GM19395 (cell line): ENCODE measurements around the gene PARP8.
"Not testable (repeated sequence)": the region's sequence is repeated elsewhere in the genome, so short reads cannot be mapped to it uniquely, and the experiment has no call there.

Experiments
- ATAC-seq: cut with Tn5 transposase; IDR thresholded peaks from one replicate; pipeline ENCODE4 v1.9.1; 2021; ENCODE audit warnings: mild to moderate bottlenecking, moderate library complexity; ENCODE audit not compliant: unreplicated experiment

Gene PARP8, protein sequence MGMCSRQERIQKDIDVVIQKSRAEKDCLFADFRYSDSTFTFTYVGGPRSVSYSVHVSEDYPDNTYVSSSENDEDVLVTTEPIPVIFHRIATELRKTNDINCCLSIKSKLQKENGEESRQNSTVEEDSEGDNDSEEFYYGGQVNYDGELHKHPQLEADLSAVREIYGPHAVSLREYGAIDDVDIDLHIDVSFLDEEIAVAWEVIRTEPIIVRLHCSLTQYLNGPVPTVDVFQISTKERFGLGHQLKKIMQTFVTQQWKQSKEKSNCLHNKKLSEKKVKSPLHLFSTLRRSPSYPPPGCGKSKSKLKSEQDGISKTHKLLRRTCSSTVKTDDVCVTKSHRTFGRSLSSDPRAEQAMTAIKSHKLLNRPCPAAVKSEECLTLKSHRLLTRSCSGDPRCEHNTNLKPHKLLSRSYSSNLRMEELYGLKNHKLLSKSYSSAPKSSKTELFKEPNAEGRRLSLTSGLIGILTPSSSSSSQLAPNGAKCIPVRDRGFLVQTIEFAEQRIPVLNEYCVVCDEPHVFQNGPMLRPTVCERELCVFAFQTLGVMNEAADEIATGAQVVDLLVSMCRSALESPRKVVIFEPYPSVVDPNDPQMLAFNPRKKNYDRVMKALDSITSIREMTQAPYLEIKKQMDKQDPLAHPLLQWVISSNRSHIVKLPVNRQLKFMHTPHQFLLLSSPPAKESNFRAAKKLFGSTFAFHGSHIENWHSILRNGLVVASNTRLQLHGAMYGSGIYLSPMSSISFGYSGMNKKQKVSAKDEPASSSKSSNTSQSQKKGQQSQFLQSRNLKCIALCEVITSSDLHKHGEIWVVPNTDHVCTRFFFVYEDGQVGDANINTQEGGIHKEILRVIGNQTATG

DNA sequence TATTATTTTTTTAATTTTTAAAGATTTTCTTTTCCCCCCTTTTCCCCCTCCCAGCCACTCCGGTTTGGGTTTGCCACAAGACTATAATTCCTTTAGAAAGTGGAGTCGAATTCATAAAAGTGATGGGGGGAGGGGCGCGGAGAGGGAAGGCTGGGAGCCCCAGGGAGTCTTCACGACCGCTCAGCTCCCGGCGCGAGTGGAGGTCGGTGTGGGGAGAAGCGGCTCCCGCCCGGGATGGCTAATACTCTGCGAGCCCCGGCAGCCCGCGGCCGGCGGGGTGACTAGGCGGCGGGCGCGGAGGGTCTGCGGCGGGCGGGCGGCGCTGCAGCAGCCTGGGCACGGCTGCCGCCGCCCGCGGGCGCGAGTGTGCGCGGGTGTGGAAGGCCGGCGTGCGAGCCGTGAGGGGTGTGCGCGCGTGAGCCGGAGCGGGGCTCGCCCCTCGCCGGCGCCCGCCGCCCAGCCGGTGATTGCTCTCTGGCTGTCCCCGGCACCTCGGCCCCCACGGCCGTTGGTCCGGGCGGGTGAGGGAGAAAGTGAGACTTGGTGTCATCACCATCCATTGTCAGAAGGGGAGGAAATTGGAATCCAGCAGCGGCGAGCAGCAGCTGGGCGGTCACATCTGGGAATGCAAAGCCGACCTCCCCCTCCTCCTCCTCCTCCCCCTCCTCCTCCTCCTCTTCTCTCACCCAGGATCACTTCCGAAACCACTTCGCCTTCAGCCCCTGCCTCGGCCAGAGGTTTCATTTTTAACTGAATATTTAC lies at the start of gene PARP8:
TSS of gene PARP8 (plus strand) at position 377 of the 762 bp plus-strand sequence. CDS start 459 bp downstream, outside the sequence.
- ATAC-seq = peak; percentile 41

DNA sequence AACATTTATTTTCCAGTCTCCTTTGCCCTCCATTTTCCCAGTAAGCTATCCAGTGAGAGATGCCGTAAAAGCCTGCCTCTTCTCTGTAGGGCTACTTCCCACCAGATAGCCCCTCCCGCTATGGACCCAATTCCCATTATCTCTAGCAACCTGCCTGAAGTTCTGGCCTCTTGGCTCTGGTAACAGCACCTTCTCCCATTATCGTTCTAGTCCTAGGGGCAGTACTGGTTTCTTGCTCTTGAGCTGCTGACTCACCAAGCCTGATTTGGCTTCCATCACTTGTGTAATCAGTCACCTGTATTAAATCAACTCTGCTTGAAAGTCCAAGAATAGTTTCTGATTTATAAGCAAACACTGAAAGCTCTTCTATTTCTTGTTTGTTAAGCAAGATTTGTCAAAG lies 42.8 kb upstream of the PARP8 start:
- ATAC-seq = no peak

DNA sequence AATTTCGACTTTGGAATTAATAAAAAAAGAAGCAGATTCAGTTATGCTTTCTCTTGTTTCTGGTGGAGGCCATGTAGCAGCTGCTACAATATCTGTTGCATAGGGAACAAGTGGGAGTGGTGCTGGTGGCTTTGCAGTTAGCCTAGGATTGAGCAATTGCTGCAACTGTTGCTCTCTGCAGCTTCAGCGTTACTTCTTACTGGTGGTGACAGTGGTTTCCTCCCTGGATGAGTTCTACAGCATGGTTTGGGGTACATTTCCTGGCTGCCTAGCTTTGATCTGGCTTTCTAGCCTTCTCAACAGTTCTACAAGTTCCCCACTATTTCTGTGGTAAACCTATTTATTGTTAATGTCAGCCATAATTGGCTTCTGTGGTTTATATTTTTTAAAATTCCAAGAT lies 31.6 kb upstream of the PARP8 start:
- not testable (repeated sequence) for ATAC-seq

DNA sequence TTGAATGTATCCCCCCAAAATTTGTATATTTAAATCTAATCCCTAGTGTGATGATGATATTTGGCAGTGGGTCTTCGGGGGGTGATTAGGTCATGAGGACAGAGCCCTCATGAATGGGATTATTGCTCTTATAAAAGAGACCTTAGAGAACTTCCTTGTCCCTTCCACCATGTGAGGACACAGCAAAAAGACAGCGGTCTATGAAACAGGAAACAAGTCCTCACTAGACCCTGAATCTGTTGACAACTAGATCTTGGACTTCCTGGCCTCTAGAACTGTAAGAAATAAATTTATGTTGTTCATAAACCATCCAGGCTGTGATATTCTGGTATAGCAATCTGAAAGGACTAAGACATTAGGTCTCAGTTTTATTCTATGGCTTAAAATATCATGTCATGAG lies 28.9 kb upstream of the PARP8 start:
- not testable (repeated sequence) for ATAC-seq

DNA sequence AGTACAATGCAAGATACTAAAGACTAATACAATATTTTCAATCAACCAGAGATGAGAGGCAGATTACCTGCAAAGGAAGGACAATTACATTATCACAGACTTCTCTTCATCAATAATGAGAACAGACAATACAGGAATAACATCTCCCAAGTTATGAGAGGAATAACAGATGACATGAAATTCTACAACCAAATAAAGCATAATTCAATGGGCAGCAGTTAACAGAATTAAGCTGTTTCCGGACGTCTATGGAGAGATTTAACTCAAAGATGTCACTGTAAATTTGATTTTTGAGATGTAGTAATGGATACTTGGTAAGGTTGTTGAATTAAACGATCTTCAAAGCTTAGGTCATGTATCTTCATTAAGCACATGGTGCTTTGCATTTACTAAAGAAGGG lies 19.8 kb upstream of the PARP8 start:
- ATAC-seq = no peak

DNA sequence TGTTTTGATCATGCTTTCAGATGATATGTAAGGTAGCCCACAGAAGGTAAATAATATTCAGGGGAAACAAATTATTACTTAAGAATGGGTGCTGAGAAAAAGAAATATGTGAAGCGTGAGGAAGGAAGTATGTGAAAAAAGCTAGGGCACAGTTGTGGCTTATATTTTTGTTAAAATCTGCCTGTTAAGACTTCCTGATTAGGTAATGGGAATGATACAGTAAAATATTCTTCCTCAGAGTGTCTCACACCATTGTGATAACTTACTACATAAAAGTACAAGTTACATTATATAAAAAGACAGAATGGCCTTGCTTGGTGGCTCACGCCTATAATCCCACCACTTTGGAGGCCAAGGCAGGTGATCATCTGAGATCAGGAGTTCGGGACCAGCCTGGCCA lies 18.7 kb upstream of the PARP8 start:
- ATAC-seq = no peak

DNA sequence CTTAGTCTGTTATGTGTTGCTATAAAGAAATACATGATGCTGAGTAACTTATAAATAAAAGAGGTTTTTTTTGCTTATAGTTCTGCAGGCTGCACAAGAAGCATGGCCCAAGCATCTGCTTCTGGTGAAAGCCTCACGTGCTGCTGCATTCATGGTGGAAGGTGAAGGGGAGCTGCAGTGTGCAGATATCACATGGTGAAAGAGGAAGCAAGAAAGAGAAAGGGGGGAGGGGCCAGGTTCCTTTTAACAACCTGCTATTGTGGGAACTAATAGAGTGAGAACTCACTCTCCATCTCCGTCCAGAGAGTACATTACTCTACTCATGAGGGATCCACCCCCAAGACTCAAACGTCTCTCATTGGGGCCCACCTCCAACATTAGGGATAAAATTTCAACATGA lies 12.5 kb upstream of the PARP8 start:
- peak; percentile 99 for ATAC-seq

DNA sequence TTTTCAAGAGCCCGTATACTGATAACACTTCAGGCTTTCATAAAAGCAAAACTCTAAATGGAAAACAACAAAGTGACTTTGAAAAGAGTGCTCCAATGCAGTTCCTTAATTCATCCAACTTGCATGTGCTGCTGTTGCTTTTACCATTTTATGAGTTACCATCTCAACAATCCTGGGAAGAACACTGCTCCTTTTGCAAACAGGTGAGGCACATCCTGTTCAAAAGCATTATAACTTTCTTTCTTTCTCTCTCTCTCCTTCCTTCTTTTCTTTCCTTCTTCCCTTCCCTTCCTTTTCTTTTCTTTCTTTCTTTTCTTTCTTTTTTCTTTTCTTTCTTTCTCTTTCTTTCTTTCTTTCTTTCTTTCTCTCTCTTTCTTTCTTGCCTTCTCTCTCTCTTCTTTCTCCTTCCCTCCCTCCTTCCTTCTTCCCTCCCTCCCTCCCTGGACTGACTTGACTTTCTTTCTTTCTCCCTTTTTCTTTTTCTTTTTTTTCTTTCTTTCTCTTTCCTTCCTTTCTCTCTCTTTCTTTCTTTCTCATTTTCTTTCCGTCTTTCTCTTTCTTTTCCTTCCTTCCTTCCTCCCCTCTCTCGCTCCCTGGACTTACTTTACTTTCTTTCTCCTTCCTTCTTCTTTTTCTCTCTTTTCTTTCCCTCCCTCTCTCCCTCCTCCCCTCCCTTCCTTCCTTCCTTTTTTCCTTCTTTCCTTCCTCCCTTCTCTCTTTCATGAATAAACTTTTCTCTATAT lies 11.2 kb upstream of the PARP8 start:
- ATAC-seq = no peak

DNA sequence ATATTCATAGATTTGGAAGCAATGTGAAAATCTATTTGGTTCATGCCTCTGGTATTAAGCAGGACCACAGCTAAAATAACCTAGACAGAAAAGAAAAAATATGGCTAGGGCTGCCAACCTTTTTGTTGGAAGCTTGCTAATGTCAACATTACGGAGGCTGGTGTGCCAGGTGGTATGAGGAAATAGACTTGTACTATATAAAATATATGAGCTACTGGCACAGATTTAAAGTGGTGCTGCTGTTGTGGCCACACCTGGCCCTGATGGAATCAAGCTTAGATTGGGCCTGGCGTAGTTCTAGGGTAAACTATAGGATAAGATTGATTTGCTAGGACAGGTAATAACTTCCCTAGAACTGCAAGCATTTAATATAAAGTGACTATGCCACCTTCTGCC lies 10.6 kb upstream of the PARP8 start:
- no peak for ATAC-seq

DNA sequence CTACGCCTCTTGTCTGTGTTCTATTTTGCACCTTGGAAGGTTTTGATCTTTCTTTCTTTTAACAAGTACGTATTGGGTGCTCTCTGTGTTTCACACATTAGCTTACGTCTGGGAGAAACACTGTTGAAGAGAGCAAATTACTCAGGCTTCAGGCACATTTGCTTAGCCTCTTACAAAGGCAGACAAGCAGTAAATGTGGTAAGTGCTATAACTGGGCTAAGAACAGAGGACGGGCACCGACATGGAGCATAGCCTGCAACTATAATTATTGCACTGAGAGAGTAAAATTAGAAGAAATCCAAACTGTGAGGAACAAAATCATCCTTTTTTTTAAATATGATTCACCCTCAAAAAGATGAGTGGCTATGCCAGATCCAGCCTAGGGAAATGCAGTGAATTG lies 9.4 kb upstream of the PARP8 start:
- no peak for ATAC-seq

DNA sequence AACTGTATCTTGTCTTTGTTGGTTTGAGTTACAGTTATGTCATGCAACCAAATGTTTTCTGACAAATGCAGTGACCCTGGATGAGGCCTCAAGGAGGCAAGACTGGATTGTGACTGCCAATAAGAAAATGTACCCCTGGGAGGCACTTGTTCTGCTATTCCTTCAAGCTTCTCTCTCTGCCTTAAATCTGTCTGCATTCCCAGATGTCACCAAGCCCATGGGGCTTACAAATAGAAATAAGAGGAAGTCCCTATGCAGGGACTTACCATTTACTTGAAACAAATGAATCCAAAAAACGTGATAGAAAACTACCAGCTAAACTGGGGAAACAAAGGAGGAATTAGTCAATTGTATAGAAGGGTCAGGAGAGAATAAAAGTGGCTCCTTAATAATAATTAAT lies 8.2 kb upstream of the PARP8 start:
- ATAC-seq = no peak

DNA sequence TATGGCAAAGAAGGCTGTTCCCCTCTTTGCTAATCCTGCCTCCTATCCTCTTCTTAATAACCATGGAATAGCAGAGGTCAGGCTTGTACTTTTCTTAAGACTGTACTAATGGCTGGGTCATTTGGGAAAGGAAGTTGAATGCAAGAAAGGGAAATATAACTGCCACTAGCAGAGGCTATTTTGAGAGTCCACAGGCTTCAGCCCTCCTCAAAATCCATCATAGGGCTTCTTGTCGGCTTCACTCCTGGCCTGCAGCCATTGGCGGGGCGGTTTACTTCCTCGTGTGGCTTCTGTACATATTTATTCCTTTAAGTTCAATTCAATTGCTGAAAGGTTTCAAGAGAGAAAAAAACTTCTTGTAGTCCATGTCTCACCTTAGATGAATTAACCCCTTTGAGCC lies 2.8 kb upstream of the PARP8 start:
- ATAC-seq = no peak

DNA sequence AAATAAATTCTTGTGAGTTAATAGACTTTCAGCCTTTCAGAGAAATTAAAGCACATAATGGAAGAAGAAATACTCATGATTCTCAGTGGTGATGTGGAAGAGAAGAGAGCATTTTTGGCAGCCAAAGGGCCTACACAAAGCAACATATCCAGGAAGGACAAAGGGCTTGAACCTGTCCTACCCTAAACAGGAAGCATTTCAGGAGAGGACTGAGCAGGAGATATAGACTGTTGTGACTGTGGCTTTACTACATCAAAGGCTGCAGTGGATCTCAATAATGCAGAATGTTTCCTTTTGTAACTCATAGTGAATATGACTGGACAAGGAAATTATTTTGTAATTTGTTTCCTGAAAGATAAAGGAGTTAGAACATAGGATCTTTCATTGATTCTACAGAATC lies 1.3 kb upstream of the PARP8 start:
- no peak for ATAC-seq

DNA sequence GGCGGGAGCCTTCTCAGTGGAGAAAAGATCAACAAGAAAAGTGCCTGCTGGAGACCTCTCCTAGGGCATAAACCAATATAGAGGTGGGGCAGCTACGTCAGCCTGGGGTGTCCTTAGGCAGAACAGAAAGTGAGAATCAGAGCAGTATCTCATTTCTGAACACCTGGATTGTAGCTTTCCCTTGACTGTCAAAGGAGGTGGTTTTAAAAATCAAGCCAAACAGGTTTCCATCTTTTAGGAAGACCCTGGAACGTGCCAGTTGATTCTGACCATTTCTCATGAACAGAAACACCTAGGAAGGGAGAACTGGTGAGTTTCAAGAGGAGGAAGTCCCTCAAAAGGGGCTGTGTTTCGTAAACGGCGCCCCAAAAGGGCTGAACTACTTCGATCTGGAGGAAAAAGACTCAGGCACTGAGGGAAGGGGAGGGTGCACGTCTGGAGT lies 655 bp upstream of the PARP8 start:
- ATAC-seq = not testable (repeated sequence)

DNA sequence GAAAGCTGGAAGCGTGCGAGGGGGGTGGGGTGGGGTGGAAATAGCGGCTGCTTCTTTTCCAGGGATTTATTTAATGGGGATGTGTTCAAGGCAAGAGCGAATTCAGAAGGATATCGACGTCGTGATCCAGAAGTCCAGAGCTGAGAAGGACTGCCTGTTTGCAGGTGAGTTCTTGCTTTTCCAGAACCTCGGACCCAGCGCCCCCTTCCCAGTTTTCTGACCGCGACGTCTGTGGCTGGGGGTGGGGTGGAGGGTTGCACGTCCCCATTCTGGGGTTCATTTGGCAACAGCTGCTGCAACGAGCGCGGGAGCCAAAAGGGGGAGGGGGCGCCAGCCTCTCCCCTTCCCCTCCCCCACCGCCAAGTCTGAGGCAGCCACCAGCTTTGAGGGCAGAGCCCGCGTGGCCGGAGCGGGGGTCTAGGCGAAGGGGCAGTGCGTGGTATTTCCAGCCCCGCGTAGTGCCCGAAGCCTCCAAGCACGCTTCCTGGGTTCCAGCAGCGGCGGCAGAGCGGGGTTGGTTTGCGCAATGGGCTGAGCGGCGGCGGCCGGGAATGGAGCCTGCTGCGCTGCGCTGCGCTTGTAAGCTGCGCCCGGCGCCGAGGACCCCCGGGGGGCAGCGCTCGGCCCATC lies 701 bp downstream of the PARP8 start:
- peak; percentile 61 for ATAC-seq

DNA sequence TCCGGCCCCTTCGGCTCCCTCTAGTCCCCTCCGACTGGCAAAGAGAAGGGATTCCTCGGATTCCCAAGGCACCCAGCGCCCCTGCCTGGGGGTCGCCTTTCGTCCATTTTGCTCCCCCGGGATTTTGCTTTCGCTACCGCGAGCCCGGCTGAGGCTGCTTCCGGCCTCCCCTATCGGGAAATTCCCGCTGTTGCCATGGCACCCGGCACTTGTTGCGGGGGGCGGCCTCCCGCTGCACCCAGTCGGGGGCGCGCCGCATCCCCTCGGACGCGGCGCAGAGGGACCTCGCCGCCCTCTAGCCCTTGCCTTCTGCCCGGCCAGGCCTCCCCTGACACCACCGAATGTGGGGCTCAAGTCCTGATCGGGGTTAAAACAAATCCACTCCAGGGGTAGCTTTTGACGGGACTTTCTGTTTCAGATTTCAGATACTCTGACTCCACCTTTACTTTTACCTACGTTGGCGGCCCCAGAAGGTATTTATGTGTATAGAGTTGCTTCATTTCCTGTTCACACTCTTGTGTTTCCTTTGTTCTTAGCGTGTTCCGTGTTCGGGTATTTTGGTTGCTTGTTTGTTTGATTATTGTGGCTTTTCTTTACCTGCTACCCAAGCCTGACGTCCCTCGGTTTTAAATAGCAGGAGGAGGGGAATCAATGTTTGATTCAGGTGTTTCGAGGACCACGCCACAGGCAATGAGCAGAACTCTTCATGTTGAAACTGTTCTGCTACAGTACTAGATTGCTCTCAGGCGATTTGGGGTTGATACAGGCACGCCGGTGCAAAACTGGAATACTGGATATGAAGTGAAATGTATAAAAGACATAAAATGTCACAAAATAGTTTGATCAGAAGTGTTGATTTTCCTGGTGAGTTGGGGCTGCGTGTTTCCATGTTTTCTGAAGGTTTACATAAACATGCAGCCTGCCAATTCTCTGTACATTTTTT lies 1.5 kb downstream of the PARP8 start:
- ATAC-seq = peak; percentile 90

DNA sequence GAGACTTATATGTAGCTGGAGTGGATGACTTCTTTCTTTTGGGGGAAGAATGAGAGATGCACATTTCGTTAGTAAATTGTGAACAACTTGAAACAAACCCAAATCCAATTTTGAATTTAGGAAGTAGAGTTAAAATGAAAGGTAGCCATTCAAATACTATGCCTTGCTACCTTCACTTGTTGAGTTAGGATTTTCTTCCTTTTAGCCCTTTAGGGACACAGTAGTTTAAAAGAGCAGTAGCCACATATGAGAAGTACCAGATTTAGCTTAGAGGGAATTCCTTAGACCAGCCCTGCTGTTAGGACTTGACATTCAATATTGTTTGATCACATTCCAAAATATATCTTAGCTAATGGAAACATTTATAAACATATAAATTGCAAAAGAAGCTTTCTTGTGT lies 2.2 kb downstream of the PARP8 start:
- not testable (repeated sequence) for ATAC-seq

DNA sequence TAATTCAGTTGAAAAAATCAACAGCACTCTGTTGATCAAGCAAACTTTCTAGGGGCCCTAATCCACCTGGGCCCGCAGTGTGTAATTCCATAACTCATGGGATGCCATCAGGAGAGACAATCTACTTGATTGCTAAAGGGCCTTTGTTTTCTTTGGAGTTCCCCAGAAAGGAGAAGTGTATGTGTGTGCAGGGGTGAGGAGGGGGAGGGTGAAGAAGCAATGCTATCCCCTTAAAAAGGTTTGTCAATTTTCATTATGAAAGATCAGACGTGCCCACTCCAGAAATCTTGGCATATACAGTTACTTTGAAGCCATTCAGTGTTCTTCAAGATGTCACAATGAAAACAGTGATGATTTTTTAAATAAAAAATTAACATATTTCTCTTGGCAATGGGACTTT lies 6.2 kb downstream of the PARP8 start:
- ATAC-seq = no peak

DNA sequence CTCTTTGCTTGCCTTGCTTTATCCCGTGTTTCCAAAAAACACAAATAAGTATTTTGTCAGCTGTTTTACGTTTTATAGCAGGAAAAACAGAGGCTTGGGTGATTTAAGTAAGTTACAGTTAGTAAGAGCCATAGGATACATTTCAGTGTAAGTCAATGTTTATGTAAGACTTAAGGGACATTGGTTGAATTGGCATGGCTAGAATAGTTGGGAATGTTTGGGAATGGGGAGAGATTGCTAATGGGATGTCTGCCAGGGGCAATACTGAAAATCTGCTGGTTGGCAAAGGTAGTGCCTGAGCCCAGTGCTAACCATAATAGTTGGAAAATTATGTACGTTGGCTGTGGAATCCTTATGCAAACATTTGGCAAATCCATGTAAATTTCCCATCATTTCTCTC lies 7.0 kb downstream of the PARP8 start:
- ATAC-seq = not testable (repeated sequence)
